H1 (cell line): ENCODE measurements around the gene MRRF. TPM values are rescaled to one million over a fixed set of nuclear protein-coding genes. Genes with fewer than 3 reads are reported as not detected.

Source experiments
- CTCF ChIA-PET: fragments of 300-600 bp; sonication (Branson Sonifier 250); formaldehyde crosslinking; loops from one replicate; lab custom pipeline; 2021; ENCODE audit not compliant: partially characterized antibody; lab: Charles Lee
- POLR2A ChIA-PET: fragments of 300-600 bp; sonication (Branson Sonifier 250); formaldehyde crosslinking; loops from one replicate; lab custom pipeline; 2021; ENCODE audit warnings: inconsistent platforms; ENCODE audit not compliant: partially characterized antibody; lab: Charles Lee
- DNase-seq, 2 experiments: peaks; one replicate each; pipeline versions ENCODE4 v3.0.0 to v3.0.0-alpha.2; 2010 to 2022; ENCODE audit warnings: low spot score in 2 of 2, low read depth in 1 of 2, mixed read lengths in 1 of 2
- FAIRE-seq: peaks from 2 replicates; lab custom pipeline; 2011; peaks lifted over from hg19 to GRCh38; lab: Jason Lieb, UNC
- H2AFZ ChIP-seq: 2 replicates; pipeline ENCODE4 v1.8.1; 2012; ENCODE audit warnings: low read length, inconsistent platforms
- H2AK5ac ChIP-seq: 2 replicates; pipeline ENCODE4 v1.6.1; 2013; ENCODE audit warnings: low read depth, low read length
- H2BK120ac ChIP-seq: replicated peaks from 2 replicates; pipeline ENCODE3; 2013; ENCODE audit warnings: low read depth, low read length, inconsistent platforms
- H2BK12ac ChIP-seq: 2 replicates; pipeline ENCODE4 v1.6.1; 2013; ENCODE audit warnings: low read depth, low read length
- H2BK15ac ChIP-seq: 2 replicates; pipeline ENCODE4 v1.6.1; 2013; ENCODE audit warnings: low read length
- H2BK20ac ChIP-seq: 2 replicates; pipeline ENCODE4 v1.6.1; 2013; ENCODE audit warnings: low read length
- H2BK5ac ChIP-seq: 2 replicates; pipeline ENCODE4 v1.6.1; 2013; ENCODE audit warnings: low read depth, low read length
- H3K14ac ChIP-seq: 2 replicates; pipeline ENCODE4 v1.6.1; 2013; ENCODE audit warnings: inconsistent platforms; ENCODE audit not compliant: insufficient read length
- H3K18ac ChIP-seq: 2 replicates; pipeline ENCODE4 v1.6.1; 2013; ENCODE audit warnings: low read length; ENCODE audit errors: extremely low read depth
- H3K23ac ChIP-seq: 2 replicates; pipeline ENCODE4 v1.6.1; 2013; ENCODE audit warnings: inconsistent platforms; ENCODE audit not compliant: insufficient read length
- H3K23me2 ChIP-seq: 2 replicates; pipeline ENCODE4 v1.6.1; 2013; ENCODE audit warnings: low read depth, low read length
- H3K27ac ChIP-seq: 2 replicates; pipeline ENCODE4 v1.6.1; 2011; ENCODE audit warnings: low read depth, low read length, inconsistent platforms
- H3K27me3 ChIP-seq, 4 experiments: replicated peaks in 1 of 4; 1 replicate in 1 of 4; 2 replicates in 3 of 4; pipeline versions ENCODE4 v1.6.1 to v1.8.1; 2011 to 2013; ENCODE audit warnings: low read length in 3 of 4, mild to moderate bottlenecking in 3 of 4, inconsistent platforms in 2 of 4, mixed read lengths in 2 of 4, moderate library complexity in 1 of 4; ENCODE audit not compliant: control insufficient read depth in 3 of 4, insufficient read depth in 3 of 4; ENCODE audit errors: extremely low read depth in 1 of 4
- H3K36me3 ChIP-seq, 4 experiments: 2 replicates each; pipeline versions ENCODE4 v1.6.1 to v1.8.1; 2011 to 2013; ENCODE audit warnings: mild to moderate bottlenecking in 4 of 4, low read length in 3 of 4, moderate library complexity in 2 of 4, control low read depth in 1 of 4, inconsistent platforms in 1 of 4; ENCODE audit not compliant: insufficient read depth in 4 of 4, control insufficient read depth in 2 of 4
- H3K4ac ChIP-seq: replicated peaks from 2 replicates; pipeline ENCODE3; 2013; ENCODE audit warnings: low read length, low read depth, mixed read lengths, inconsistent platforms; ENCODE audit not compliant: insufficient read length
- H3K4me1 ChIP-seq, 4 experiments: replicated peaks in 1 of 4; 1 replicate in 1 of 4; 2 replicates in 3 of 4; pipeline versions ENCODE4 v1.6.1 to v1.8.1; 2011 to 2013; ENCODE audit warnings: low read length in 3 of 4, inconsistent platforms in 2 of 4, mixed read lengths in 1 of 4; ENCODE audit not compliant: insufficient read depth in 4 of 4, control insufficient read depth in 3 of 4
- H3K4me2 ChIP-seq, 2 experiments: 2 replicates each; pipeline versions ENCODE4 v1.6.1 to v1.8.1; 2011 to 2013; ENCODE audit warnings: low read depth in 2 of 2, low read length in 2 of 2, control low read depth in 1 of 2, inconsistent platforms in 1 of 2, mild to moderate bottlenecking in 1 of 2; ENCODE audit not compliant: insufficient read depth in 1 of 2
- H3K4me3 ChIP-seq, 4 experiments: fragments of 200-600, 300-600 bp in 1 of 4; sonication (generic), shearing (Covaris generic), sonication (Bioruptor Twin) in 1 of 4; 2 replicates each; pipeline versions ENCODE4 v1.5.1 to v1.8.1; 2011 to 2016; ENCODE audit warnings: low read length in 4 of 4, low read depth in 3 of 4, control low read depth in 2 of 4, inconsistent platforms in 2 of 4, mild to moderate bottlenecking in 2 of 4, mixed read lengths in 1 of 4, moderate library complexity in 1 of 4; ENCODE audit not compliant: insufficient read depth in 2 of 4; ENCODE audit errors: extremely low read depth in 1 of 4
- H3K56ac ChIP-seq: replicated peaks from 2 replicates; pipeline ENCODE3; 2013; ENCODE audit warnings: low read depth, mild to moderate bottlenecking, mixed read lengths, low read length, inconsistent platforms; ENCODE audit not compliant: insufficient read length
- H3K79me1 ChIP-seq: 2 replicates; pipeline ENCODE4 v1.6.1; 2013; ENCODE audit warnings: low read depth, low read length, control low read depth
- H3K79me2 ChIP-seq, 2 experiments: 2 replicates each; pipeline versions ENCODE4 v1.6.1 to v1.8.1; 2012 to 2013; ENCODE audit warnings: low read length in 2 of 2, mild to moderate bottlenecking in 2 of 2, inconsistent platforms in 1 of 2; ENCODE audit not compliant: insufficient read depth in 2 of 2, control insufficient read depth in 1 of 2
- H3K9ac ChIP-seq, 4 experiments: replicated peaks in 1 of 4; 1 replicate in 1 of 4; 2 replicates in 3 of 4; pipeline versions ENCODE4 v1.6.1 to v1.8.1; 2011 to 2013; ENCODE audit warnings: low read depth in 3 of 4, low read length in 3 of 4, control low read depth in 2 of 4, mild to moderate bottlenecking in 2 of 4, moderate library complexity in 2 of 4, inconsistent platforms in 1 of 4; ENCODE audit errors: extremely low read depth in 1 of 4
- H3K9me3 ChIP-seq, 2 experiments: 2 replicates each; pipeline versions ENCODE4 v1.6.1 to v1.8.1; 2012 to 2013; ENCODE audit warnings: mild to moderate bottlenecking in 2 of 2, moderate library complexity in 2 of 2, control low read depth in 1 of 2, inconsistent platforms in 1 of 2, low read depth in 1 of 2, low read length in 1 of 2, mixed read lengths in 1 of 2; ENCODE audit not compliant: insufficient read depth in 2 of 2
- H4K20me1 ChIP-seq, 2 experiments: replicated peaks in 1 of 2; 2 replicates each; pipeline versions ENCODE3 to v1.8.1; 2011 to 2013; ENCODE audit warnings: inconsistent platforms in 2 of 2, low read length in 2 of 2, mild to moderate bottlenecking in 1 of 2; ENCODE audit not compliant: insufficient read depth in 2 of 2, control insufficient read depth in 1 of 2
- H4K5ac ChIP-seq: 2 replicates; pipeline ENCODE4 v1.6.1; 2013; ENCODE audit warnings: low read length, low read depth, mixed read lengths, inconsistent platforms; ENCODE audit not compliant: insufficient read length
- H4K8ac ChIP-seq: 2 replicates; pipeline ENCODE4 v1.8.0; 2013; ENCODE audit warnings: mild to moderate bottlenecking, moderate library complexity, low read length, inconsistent platforms; ENCODE audit not compliant: insufficient read depth; ENCODE audit errors: extremely low read depth
- H4K91ac ChIP-seq: replicated peaks from 2 replicates; pipeline ENCODE3; 2013; ENCODE audit warnings: low read length, mixed read lengths, inconsistent platforms; ENCODE audit not compliant: insufficient read length
- BRCA1 ChIP-seq: IDR thresholded peaks from 2 replicates; pipeline ENCODE4 v1.6.1; 2012; ENCODE audit warnings: low read depth, low read length, improper control_type of control experiment
- CBX5 ChIP-seq: fragments of 300-800, 300-1000 bp; sonication (generic); IDR thresholded peaks from 2 replicates; pipeline ENCODE4 v1.7.1; 2016; ENCODE audit warnings: antibody characterized with exemption, low read length, low read depth
- CEBPB ChIP-seq: IDR thresholded peaks from 2 replicates; pipeline ENCODE4 v1.6.1; 2012; ENCODE audit warnings: low read depth, low read length
- CTBP2 ChIP-seq: IDR thresholded peaks from 2 replicates; pipeline ENCODE4 v1.7.0; 2011; ENCODE audit warnings: borderline replicate concordance, mild to moderate bottlenecking, moderate library complexity, mixed read lengths, low read length; ENCODE audit not compliant: insufficient read depth, insufficient read length
- EZH2 ChIP-seq: fragments of 200-600 bp; sonication (generic); IDR thresholded peaks from 2 replicates; pipeline ENCODE4 v1.7.1; 2012; ENCODE audit warnings: low read depth, mild to moderate bottlenecking, moderate library complexity, low read length, inconsistent platforms; ENCODE audit not compliant: severe bottlenecking
- HDAC6 ChIP-seq: IDR thresholded peaks from one replicate; pipeline ENCODE4 v1.7.1; 2012; ENCODE audit warnings: low read depth, mild to moderate bottlenecking, inconsistent platforms, low read length, moderate library complexity
- JUN ChIP-seq: IDR thresholded peaks from 2 replicates; pipeline ENCODE4 v1.6.1; 2011; ENCODE audit warnings: low read depth, mild to moderate bottlenecking, improper control_type of control experiment, low read length
- JUND ChIP-seq: IDR thresholded peaks from 2 replicates; pipeline ENCODE4 v1.6.1; 2011; ENCODE audit warnings: mild to moderate bottlenecking, improper control_type of control experiment, low read length
- RAD21 ChIP-seq, 2 experiments: IDR thresholded peaks in 1 of 2; conservative IDR thresholded peaks in 1 of 2; 2 replicates each; pipeline ENCODE4 v1.6.1; 2011; ENCODE audit warnings: low read depth in 2 of 2, low read length in 2 of 2, improper control_type of control experiment in 1 of 2, inconsistent platforms in 1 of 2, mild to moderate bottlenecking in 1 of 2, moderate library complexity in 1 of 2
- RXRA ChIP-seq: IDR thresholded peaks from 2 replicates; pipeline ENCODE4 v1.6.1; 2011; ENCODE audit warnings: low read depth, mild to moderate bottlenecking, low read length, moderate library complexity; ENCODE audit not compliant: insufficient read depth
- SAP30 ChIP-seq: fragments of 300-600 bp; sonication (generic); IDR thresholded peaks from 2 replicates; pipeline ENCODE4 v1.7.1; 2012; ENCODE audit warnings: low read length, moderate library complexity, mild to moderate bottlenecking, inconsistent platforms; ENCODE audit not compliant: insufficient read depth, insufficient replicate concordance
- SIN3A ChIP-seq, 2 experiments: IDR thresholded peaks in 1 of 2; conservative IDR thresholded peaks in 1 of 2; 2 replicates each; pipeline ENCODE4 v1.6.1; 2011 to 2012; ENCODE audit warnings: low read length in 2 of 2, improper control_type of control experiment in 1 of 2, low read depth in 1 of 2, mild to moderate bottlenecking in 1 of 2
- SIRT6 ChIP-seq: IDR thresholded peaks from one replicate; pipeline ENCODE4 v1.7.1; 2012; ENCODE audit warnings: low read length, inconsistent platforms
- SUZ12 ChIP-seq: fragments of 200-600 bp; sonication (generic); IDR thresholded peaks from 2 replicates; pipeline ENCODE4 v1.6.1; 2012; ENCODE audit warnings: mild to moderate bottlenecking, inconsistent platforms, low read length, moderate library complexity, mixed read lengths
- WGBS, 2 experiments: shearing (Covaris generic) in 1 of 2; methylation state at CpG; one replicate each; pipeline versions ENCODE4 v1.1.6 to v1.1.7; 2013 to 2015; ENCODE audit warnings: low lambda C conversion rate in 2 of 2, mixed read lengths in 2 of 2, inconsistent platforms in 1 of 2, low coverage in 1 of 2, missing lambda C conversion rate in 1 of 2; ENCODE audit not compliant: insufficient replicate concordance in 2 of 2, insufficient coverage in 1 of 2, insufficient read length in 1 of 2; ENCODE audit errors: extremely low coverage in 1 of 2, missing lambda C conversion rate in 1 of 2; 5-methylcytosine and 5-hydroxymethylcytosine counted together
- polyA plus RNA-seq, 7 experiments: library from polyadenylated mRNA; depleted of rRNA in 3 of 7; stranded (reverse) in 5 of 7; unstranded in 2 of 7; fragments of >200 nt in 5 of 7; fragments of 200-250 nt in 2 of 7; gene quantifications; 1 replicate in 5 of 7; 2 replicates in 1 of 7; 4 replicates in 1 of 7; pipeline versions ENCODE4 v1.2.1 to v1.2.3, GENCODE V29; 2011 to 2013; ENCODE audit warnings: missing spikeins in 2 of 7, mixed read lengths in 2 of 7
- total RNA-seq: library from RNA; stranded (reverse); fragmentation: NEBNext Ultra II Directional; extraction: Animal tissue kit (Norgen Biotek cat#: 25700); gene quantifications from 2 replicates; pipeline ENCODE4 v1.2.1, GENCODE V29; 2021

The MRRF gene
- total and polyA plus RNA-seq, 2 of the 8 experiments (the other 6 are each of a cell fraction or from before 2014, with no cell fraction given), result 29.4 to 47.8 TPM

DNA sequence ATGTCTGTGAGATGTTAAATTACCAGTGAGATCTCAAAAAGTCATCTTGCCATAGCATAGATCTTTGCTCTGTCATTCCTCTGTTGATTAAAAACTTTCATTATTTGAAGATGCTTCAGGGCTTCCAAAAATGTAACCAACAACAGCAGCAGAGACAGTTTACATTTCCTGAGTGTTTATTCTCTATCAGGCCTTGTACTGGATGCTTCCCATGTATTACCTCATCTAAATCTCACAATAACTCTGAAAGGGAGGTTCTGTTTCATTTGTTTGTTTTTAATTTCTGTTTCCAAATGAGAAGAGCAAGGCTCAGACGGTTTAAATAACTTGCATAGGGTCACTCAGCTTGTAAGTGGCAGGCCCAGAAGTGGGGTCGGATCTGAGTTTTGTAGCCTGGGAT lies 45.2 kb downstream of the MRRF start:
- H2BK12ac ChIP-seq, result no peak overlapping the region
- no peak overlapping the region for H3K14ac ChIP-seq
- H3K79me2 ChIP-seq, result no peaks in the 10 kb centered on the region
- no peaks in the 10 kb centered on the region for H3K4me1 ChIP-seq
- no peak overlapping the region for H3K27ac ChIP-seq
- H4K8ac ChIP-seq, result no peak overlapping the region
- FAIRE-seq (no peak), DNase-seq (no peak)
- H2BK20ac ChIP-seq, result no peak overlapping the region
- peaks cover 1 to 2% of the 10 kb centered on the region in 2 experiments for H4K20me1 ChIP-seq
- H3K23ac ChIP-seq, result no peak overlapping the region
- H3K18ac ChIP-seq, result no peak overlapping the region
- no peak overlapping the region for H3K4me2 ChIP-seq
- H4K91ac ChIP-seq, result no peak overlapping the region
- ChIA-PET POLR2A (interaction anchor here (0.6 to 0.9 kb wide), 3 partner anchors 16 to 27 kb away, joined by 3 read pairs; no protein-coding TSS in a partner anchor), CTCF (interaction anchor here (0.8 kb wide), 1 partner anchor 185 kb away, joined by 3 read pairs; no protein-coding TSS in a partner anchor)
- no peak overlapping the region for H2BK15ac ChIP-seq
- no peaks in the 10 kb centered on the region; the same call in 1 of the 2 replicates for H3K79me1 ChIP-seq
- no peak overlapping the region for H2BK120ac ChIP-seq
- no peak overlapping the region for H2AFZ ChIP-seq
- no peaks in the 10 kb centered on the region for H3K23me2 ChIP-seq
- no peak overlapping the region for H2BK5ac ChIP-seq
- no peak overlapping the region for H3K9ac ChIP-seq
- peaks cover 0 to 21% (median 7%) of the 10 kb centered on the region in 4 experiments; a peak in 5 of 8 replicates for H3K36me3 ChIP-seq
- H3K4ac ChIP-seq, result no peak overlapping the region
- no peak overlapping the region for H3K4me3 ChIP-seq
- no peak overlapping the region for H3K56ac ChIP-seq
- H3K27me3 ChIP-seq, result no peaks in the 10 kb centered on the region
- 89% methylated on average over 2 of the region's 2 CpGs; no CpG with 5 or more reads in 1 of the 2 experiments for WGBS, 2 experiments
- no peak overlapping the region for H2AK5ac ChIP-seq
- H4K5ac ChIP-seq, result no peak overlapping the region
- no peaks in the 10 kb centered on the region for H3K9me3 ChIP-seq
- TF ChIP-seq BRCA1, result no peak
- no peak for TF ChIP-seq JUN
- no peak for TF ChIP-seq JUND
- no peak for TF ChIP-seq RAD21 (IDR thresholded peaks at IDR 0.05 in 1 of 2, conservative IDR thresholded peaks at IDR 0.05 in 1 of 2; ENCODE audit: low read depth in 2 of 2, low read length in 2 of 2)
- no peak for TF ChIP-seq SAP30
- no peak for TF ChIP-seq RXRA
- TF ChIP-seq CEBPB, result no peak
- TF ChIP-seq EZH2, result no peak
- TF ChIP-seq CTBP2, result no peak
- no peak for TF ChIP-seq SUZ12
- TF ChIP-seq SIN3A (conservative IDR thresholded peaks at IDR 0.05 in 1 of 2, IDR thresholded peaks at IDR 0.05 in 1 of 2; ENCODE audit: low read depth in 1 of 2, low read length in 2 of 2), result no peak
- no peak for TF ChIP-seq SIRT6
- TF ChIP-seq CBX5, result no peak
- no peak for TF ChIP-seq HDAC6
